ENCODE data around the gene DPP6.

DNA sequence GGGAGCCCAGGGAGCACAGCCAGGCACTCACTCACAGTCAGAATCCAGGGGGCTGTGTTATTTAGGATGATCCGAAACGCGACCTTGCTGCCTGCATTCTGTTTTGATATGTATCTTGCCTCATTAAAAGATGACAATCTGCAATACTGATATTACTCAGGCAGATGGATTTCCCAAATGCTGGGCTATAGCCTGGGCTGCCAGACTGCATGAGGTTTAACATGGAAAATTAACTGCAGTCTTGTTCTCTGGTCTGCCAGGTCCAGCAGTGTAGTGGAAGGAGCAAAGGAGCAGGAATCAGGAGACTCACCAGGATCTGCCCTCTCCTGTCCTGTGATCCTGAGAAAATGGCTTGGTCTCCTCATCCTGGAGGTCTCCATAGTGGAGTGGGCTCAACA lies 692.7 kb downstream of the DPP6 start:
- TF ChIP-seq, protein P1, sequence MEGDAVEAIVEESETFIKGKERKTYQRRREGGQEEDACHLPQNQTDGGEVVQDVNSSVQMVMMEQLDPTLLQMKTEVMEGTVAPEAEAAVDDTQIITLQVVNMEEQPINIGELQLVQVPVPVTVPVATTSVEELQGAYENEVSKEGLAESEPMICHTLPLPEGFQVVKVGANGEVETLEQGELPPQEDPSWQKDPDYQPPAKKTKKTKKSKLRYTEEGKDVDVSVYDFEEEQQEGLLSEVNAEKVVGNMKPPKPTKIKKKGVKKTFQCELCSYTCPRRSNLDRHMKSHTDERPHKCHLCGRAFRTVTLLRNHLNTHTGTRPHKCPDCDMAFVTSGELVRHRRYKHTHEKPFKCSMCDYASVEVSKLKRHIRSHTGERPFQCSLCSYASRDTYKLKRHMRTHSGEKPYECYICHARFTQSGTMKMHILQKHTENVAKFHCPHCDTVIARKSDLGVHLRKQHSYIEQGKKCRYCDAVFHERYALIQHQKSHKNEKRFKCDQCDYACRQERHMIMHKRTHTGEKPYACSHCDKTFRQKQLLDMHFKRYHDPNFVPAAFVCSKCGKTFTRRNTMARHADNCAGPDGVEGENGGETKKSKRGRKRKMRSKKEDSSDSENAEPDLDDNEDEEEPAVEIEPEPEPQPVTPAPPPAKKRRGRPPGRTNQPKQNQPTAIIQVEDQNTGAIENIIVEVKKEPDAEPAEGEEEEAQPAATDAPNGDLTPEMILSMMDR (IDR thresholded peaks at IDR 0.05), result no peak
- TF ChIP-seq EZH2 (IDR thresholded peaks at IDR 0.05; ENCODE audit: borderline replicate concordance, insufficient read depth, low read depth, low read length, poor library complexity, severe bottlenecking), result no peak

Measured in B cell (primary cell).